Tongue (tissue), 2 donors: Measurements from ENCODE around the gene CERS1. TPM values are rescaled to one million over a fixed set of nuclear protein-coding genes. Genes with fewer than 3 reads are reported as not detected.

Source experiments
- DNase-seq: peaks from one replicate; pipeline ENCODE4 v3.0.0-alpha.2; 2015
- total RNA-seq: library from RNA; depleted of rRNA; stranded (reverse); fragments of >200 nt; gene quantifications from one replicate; pipeline ENCODE4 v1.2.3, GENCODE V29; 2014

Gene CERS1
- total RNA-seq, 1 donor from 2014 or later = 7.7 TPM

DNA sequence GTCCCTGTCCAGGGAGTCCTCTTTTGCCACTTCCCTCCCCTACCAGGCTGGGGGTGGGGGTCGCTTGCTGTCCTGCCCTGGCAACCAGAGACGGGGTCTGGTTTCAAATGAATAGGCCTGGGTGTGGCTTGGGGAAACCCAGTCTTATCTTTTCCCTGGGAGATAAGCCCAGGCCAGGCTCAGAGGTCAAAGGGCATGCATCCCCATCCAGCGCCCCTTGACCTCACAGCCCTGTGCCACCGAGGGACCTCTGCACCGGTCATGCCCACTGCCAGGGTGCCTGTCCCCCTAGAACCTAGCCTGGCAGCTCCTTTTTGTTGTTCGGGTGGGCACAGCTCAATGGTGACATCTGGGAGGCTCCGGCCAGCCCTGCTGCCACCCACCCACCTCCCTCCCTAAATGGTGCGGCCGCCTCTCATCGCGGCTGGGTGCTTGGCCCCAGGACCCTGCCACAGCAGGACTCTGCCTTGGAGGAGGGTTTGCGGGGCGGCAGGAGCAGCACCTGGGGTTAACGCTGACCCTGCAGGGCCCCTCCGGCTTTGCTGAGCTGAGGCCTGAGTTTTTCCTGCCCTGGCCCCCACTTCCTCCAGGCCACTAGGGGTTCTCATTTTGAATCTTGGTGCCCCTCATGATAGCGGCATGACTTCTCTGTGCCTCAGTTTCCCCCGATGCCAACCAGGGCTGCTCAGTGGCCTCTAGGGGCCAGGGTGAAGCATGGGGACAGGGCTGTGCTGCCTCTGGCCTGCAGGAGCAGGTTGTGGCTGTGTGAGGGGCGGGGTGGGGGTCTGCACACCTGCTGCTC, 2.9 kb upstream of the CERS1 start:
- no peak for DNase-seq

DNA sequence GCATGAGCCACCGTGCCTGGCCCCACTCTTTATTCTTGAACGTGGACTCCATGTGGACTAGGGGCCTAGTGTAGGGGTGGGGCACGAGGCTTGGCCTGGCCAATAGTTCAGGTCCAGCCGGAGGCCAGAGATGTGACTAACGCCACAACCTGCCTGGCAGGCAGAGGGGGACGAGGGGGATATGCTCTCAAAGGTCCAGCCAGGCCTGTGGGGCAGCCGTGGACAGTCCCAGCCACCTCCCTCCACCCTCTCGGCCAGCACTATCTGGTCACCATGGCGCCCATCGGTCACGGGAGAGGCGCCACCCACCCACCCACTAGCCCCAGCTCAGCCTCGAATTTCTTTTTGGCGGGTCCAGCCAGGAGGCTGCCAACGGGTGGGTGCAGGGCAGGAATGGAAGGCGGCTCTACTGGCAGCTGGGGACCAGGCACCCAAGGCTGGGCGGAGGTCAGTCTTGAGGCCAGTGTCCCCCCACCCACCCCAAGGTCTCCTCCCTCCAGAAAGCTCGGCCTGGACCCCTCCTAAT, 2.2 kb upstream of the CERS1 start:
- DNase-seq = peak; percentile 56

DNA sequence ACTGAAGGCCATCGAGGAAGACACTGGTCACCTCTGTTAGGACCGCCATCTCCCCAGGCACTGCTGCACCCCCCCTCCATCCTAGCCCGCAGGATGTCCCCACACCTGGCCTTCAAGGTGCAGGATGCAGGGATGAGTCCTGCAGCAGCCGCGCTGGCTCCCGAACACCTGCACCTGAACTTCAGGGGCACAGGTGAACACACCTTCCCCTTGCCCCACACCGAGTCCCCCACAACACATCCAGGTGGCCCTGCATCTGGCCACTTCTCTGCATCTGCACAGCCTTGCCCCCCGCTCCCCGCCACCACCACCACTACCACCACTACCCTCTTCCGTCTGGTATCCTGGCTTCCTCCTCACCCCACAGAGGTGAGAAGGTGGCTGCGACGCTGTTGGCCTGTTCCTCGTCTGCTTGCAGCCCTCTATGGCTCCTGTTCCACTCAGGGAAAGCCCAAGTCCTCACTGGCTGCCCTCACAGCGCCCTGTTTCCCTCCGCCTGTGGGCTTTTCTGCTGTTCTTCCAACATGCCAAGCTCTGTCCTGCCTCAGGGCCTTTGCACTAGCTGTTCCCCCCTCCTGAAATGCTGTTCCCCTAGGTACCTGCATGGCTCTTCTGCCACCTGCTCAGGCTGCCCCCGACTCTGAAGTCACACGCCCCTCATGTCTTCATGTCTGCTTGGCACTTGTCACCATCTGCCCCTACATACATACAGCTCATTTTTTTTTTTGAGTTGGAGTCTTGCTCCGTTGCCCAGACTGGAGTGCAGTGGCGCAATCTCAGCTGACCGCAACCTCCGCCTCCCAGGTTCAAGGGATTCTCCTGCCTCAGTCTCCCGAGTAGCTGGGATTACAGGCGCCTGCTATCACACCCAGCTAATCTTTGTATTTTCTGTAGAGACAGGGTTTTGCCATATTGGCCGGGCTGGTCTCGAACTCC, 1.4 kb upstream of the CERS1 start:
- DNase-seq = no peak

DNA sequence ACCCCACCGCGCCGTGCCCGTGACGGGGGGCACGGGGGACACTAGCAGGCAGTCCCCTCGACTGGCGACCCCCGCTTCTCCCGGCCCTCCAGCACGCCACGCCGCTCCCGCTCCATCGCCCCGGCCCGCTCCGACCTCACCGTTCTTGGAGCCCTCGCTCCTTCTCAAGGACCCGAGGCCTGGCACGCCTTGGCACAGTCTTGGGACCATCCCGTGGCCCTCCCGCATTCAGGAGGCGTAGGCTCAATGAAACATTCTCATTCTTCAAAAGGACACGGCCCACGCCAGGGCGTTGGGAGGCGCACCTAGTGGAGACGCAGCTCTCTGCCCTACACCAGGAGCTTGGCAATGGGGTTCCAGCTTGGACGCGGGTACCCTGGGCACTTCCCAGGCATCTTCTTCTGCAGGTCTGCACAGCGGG, 473 bp upstream of the CERS1 start:
- DNase-seq = peak; percentile 17

DNA sequence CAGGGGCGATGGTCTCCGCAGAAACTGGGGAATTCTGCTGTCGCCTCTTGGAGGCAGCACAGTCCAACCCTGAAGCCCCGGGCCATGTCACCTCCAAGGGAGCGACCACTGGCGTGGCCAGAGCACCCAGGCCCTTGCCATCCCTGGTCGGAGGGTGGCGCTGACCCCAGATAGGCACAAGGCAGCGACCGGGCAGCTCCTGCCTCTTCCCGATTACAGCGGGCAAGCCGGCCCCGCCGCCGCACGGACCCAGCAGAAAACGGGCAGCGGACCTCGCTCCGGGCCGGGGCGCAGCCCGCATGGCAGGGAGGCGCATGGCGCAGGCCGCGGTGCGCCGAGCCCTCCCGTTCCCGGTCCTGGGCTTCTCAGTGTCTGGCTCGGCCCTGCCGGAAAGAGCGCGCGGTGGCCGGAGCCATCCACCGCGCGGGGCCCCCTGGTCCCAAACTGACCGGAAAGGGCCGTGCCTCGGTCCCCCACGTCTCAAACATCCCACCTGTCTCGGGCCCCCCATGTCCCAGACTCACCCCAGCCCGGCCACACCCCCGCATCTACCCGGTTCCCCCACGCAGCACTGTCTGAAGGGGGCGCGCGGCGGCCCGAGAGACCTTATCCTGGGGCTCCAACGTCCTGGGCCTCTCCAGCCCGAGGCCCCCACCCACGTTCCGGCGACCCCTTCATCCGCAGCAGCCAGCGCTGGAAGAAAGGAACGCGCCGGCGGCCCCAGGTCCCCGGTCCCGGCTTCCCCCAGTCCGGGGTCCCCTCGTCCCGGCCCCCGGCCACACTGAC, 727 bp downstream of the CERS1 start:
- DNase-seq = peak; percentile 63

DNA sequence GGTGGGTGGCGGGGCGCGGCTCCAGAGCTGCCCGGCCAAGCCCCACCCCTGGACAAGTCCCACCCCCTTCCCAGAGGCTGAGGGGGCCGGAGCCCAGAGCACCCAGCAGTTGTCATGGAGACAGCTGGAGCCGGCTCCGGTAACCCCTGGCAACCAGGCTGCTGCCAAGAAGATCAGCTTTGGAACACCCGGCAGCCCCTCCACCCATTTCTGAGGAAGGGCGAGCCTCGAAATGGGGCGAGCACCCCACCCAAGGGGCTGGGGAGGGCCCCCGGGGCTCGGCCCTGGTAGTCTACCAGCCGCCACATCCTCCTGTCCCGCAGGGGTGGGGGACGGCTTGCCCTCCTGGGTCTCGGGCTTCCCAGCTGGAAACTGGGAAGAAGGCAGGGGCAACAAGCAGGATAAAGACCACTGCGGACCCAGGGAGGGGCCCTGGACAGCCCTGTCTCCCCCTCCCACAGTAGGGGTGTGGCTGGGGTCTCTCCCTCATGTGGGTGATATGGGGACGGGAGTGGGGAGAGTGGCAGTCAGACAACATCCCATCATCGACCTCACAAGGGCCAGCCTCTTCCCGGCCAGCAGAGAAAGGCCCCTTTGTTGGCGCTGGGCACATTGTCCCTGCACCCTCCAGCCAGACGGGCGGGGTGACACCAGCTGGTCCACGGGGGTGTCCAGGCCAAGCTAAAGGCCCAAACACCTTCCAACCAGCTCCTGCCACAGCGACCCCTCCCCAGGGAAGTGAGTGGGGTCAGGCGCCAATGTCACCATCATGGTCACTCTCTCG, 1.5 kb downstream of the CERS1 start:
- peak; percentile 94 for DNase-seq

DNA sequence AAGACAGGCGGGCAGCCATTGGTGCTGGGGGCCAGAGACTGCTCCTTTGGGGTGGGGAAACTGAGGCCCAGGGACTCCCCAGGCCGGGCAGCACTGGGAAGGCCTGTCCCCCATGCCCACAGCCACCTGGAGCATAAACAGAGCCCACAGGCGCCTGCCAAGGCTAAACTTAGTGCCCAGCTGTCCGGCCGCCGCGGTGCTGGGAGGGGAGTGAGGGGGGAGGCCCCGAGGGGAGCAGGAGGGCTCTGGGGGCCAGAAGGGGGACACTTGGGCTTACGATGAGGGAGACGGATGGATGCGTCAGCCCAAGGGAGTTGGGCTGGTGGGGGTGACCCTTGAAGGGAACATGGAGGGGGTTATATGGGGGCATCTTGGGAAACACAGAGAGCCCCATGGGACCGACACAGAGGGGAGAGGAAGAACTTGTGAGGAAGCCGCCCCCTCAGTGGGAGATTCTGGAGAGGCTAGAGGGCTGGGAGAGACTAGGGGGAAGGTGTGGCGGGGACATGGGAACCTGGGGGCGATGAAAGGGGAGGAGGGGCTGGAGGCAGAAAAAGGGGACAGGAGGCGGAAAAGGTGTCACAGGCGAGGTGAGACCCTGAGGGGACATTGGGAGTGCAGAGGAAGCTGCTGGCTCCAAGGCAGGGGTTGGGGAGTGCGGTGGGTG, 2.2 kb downstream of the CERS1 start:
- peak; percentile 69 for DNase-seq

DNA sequence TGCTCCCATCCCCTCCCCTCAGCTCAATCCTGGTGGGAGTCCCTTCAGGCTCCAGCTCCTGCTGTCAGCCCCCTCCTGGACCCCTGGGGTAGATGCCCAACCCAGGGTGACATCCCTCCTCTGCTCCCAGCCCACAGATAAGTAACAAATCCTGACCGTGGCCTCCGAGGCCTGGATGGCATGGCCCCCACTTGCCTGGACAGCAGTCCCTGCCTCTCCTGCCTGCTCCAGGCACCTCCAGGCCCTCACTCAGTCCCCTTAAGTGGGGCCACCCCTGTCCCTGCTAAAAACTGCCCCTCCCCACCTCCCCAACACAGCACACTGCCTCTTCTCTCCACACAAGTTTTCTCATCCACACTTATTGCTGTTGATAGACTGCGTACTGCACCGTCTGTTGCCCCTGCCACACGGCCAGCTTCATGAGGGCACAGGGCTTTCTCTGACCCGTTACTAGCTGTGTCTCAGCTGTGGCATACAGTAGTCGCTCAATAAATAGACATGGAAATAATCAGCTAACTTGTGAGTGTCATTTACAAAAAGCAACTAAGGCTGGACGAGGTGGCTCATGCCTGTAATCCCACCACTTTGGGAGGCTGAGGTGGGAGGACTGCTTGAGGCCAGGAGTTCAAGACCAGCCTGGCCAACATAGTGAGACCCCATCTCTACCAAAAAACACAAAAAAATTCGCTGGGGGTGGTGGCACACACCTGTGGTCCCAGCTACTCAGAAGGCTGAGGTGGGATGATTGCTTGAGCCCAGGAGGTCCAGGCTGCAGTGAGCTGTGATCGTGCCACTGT, 5.8 kb downstream of the CERS1 start:
- no peak for DNase-seq

DNA sequence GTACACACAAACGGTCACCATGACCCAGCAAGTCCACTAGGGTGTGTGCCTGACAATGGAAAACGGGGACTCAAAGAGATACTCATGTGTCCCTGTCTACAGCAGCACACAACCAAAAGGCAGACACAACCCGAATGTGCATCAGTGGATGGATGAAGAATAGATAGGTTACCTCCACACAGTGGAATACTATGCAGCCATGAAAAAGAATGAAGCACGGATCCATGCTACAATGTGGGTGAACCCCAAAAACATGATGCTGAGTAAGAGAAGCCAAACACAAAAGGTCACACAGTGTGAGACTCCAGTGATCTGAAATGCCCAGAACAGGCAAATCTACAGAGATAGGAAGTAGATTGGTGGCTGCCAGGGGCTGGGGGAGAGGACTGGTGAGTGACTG, 9.0 kb downstream of the CERS1 start:
- DNase-seq = no peak

DNA sequence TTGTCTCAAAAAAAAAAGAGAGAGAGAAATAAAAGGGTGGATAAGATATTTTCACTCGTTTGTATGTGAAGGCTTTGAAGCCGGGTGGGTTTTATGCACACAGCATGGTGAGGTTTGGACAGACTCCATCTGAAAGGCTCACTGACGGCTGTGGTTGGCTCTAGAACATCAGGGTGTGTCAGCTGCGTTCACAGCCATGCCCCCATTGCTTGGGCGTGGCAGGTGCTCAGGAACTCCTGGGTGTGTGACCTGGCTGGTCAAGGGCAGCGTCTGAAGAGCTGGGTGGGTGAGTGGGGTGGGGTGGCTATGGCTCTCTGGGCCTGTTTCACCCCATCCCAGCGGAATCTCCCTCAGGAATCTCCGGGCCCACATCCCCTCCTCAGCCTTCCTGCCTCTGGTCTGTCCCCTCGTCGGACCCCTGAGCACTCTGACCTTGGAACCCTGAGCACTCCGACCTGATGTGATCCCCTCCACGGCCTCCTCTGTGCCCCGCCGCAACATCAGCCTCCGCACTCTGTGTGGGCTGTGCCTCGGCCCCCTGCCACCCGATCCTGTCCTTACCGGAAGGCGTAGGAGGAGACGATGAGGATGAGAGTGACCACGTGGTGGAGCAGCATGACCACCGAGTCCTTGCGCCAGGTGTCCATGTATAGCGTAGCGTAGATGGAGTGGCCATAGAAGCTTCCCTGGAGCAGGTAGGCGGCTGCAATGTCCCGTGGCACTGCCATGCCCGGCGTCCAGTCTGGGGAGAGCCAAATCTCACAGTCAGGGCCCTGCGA, 12.2 kb downstream of the CERS1 start:
- no peak for DNase-seq

DNA sequence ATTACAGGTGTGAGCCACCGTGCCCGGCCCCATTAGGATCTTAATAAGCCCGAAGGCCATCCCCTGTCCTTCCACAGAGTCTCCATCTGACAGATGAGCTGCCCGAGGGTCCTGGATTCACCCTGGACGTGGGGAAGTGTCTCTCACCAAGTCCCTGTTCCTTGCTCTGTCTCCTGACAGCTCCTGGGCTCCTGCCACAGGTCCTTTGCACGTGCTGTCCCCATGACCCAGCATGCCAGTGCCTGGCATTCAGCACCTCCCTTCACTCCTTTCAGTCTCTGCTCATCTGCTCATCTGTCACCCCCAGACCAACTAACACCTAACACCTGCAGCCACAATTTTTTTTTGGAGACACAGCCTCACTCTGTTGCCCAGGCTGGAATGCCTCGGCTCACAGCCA, 14.5 kb downstream of the CERS1 start:
- no peak for DNase-seq

DNA sequence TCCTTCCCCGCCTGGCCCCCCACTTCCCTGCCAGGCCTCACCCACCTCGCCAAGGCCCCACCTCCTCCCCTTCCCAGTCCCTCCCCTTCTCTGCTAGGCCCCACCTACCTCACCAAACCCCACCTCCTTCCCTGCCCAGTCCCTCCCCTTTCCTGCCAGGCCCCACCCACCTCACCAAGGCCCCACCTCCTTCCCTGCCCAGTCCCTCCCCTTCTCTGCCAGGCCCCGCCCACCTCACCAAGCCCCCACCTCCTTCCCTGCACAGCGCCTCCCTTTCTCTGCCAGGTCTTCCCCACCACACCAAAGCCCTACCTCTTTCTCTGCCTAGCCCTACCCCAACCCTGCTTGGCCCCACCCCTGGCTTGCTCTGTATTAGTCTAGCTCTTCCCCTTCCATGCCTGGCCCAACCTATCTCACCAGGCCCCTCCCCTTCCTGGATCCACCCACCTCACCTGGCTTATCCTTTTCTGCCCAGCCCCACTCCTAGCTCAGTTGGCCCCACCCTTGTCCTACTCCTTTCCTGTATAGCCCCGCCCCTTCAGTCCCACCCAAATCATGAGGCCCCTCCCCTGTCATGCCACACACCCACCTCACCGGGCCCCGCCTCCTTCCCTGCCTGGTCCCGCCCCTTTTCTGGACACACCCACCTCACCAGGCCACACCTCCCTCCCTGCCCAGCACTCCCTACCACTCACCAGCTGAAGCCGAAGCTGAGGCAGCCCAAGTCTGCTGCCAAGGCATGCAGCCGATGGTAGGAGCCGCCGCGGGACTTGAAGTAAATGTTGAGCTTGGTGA, 16.2 kb downstream of the CERS1 start:
- DNase-seq = no peak

DNA sequence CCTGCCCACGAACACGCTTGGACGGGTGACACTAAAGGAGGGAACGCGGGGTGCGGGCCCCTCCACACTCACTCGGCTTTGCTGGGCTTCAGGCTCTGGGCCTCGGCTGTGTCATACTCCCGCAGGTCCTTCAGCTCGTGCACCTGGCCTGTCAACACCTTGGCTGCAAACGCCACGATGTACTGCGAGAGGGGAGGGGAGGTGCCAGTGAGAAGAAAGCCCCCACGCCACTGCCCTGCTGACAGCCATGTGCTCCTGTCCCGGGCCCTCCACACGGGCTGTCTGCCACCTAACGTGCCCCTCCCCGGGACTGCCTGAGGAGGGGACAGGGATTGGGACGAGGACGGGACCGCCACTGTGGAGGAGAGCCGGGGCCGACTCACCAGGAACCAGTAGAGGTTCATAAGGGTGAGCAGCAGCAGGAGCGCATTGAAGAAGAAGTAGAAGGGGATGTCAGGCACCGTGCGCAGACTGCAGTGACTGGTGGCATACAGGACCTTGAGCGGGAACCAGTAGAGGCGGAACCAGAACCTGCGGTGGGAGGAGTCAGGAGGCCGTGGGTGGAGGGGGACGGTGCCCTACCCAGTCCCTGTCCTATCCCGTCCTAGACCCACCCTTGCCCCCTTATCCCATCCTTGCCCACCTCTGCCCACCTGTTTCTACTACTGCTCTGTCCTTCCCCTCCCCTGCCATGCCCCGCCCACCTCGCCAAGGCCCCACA, 16.9 kb downstream of the CERS1 start:
- DNase-seq = no peak

DNA sequence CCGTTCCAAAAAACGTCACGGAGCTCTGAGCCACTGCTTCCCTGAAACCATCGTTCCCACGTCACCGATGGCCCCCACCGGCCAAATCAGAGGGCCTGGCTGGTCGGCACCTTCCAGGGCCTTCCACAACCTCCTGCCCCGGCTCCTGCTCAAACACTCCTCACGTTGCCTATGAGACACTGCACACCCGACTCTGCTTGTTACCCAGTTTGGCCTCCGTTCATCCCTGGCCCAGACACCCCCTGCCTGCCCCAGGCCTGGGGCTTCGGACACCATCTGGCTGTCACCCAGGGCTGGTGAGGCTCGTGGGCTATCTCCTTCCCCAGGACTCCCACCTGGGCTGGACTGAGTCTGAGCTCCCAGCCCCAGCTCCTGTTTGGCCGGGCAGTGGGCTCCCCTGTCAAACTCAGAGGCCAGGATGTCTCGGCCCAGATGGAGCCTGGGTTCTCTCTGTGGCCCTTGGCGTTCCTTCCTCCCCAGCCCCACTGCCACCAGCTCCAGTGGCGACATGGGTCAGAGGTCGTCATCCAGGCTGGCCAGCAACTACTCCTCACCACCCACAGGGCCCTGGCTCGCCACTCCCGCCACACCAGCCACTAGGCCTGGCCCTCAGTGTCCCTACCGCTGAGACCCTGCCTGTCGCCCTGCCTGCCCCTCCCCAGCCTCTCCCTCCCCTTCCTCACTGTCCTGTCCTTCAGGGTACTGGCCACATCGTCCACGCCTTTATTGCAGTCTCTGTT, 17.7 kb downstream of the CERS1 start:
- DNase-seq = no peak

DNA sequence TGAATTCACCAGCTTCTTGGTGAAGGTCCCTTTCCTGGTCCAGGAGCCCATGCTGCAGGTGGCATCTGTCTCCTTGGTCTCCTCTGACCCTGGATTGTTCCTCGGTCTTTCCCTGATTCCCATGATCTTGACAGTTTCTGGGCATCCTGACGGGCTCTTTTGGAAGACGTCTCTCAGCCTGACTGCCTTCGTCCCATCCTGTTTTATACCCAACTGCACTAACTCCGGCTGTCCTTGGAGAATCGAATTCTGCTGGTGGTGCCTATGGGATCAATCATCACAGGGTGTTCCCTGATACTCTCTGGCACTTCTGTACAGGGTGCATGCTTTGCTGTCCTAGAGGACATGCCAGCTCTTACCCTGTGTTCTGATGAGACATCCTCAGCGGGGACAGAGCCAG, 19.1 kb downstream of the CERS1 start:
- no peak for DNase-seq

DNA sequence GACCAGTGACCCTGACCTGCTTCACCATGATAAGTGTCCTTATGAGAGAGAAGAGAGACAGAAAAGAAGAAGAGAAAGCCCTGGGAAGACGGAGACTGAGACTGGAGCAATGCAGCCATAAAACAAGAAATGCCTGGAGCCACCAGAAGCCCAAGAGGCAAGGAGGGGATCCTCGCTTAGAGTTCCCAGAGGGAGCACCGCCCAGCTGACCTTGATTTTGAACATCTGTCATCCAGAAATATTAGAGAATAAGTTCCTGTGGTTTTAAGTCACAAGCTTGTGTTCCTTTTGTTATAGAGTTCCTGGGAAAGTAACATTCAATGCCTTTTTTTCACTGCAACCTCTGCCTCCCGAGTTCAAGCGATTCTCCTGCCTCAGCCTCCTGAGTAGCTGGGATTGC, 20.2 kb downstream of the CERS1 start:
- no peak for DNase-seq

DNA sequence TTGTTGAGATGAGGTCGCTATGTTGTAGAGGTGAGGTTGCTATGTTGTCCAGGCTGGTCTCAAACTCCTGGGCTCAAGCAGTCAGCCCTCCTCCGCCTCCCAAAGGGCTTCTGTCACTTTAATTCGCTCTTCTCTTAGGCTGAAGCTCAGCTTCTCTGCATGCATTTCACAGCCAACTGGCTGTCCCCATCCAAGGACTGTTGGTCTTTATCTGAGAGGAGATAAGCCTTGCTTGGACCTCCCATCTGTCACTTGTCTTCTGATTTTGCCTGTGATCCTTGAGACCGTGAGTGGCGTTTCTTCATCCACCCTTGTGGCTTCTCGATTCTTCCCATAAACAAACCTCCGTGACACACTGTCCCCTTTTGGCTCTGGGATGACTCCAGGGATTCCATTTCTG, 24.4 kb downstream of the CERS1 start:
- DNase-seq = no peak
